Measurements from ENCODE around the gene GTF2A2.

The GTF2A2 gene

DNA sequence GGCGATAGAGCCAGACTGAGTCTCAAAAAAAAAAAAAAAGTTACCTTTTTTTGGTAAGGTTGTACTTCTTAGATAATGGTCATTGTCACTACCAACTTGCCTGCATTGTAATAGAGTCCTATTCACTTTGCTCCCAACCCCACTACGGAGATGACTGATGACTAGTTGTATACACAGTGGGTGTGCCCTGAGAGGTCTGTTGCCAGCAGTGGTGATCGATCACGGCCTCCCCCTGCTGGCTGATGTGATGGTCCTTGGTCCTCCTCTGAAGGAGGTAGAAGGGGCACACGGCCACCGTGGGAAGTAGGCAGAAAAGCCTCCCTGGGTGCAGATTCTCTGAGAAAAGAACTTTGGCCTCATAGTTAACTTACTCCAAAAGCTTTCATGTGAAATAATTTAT lies 35.0 kb downstream of the GTF2A2 start:
- H3K4me3 ChIP-seq, result no peak overlapping the region
- TF ChIP-seq, protein P1, sequence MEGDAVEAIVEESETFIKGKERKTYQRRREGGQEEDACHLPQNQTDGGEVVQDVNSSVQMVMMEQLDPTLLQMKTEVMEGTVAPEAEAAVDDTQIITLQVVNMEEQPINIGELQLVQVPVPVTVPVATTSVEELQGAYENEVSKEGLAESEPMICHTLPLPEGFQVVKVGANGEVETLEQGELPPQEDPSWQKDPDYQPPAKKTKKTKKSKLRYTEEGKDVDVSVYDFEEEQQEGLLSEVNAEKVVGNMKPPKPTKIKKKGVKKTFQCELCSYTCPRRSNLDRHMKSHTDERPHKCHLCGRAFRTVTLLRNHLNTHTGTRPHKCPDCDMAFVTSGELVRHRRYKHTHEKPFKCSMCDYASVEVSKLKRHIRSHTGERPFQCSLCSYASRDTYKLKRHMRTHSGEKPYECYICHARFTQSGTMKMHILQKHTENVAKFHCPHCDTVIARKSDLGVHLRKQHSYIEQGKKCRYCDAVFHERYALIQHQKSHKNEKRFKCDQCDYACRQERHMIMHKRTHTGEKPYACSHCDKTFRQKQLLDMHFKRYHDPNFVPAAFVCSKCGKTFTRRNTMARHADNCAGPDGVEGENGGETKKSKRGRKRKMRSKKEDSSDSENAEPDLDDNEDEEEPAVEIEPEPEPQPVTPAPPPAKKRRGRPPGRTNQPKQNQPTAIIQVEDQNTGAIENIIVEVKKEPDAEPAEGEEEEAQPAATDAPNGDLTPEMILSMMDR (IDR thresholded peaks at IDR 0.05), result no peak
- intact Hi-C loops (cut with DNase I; ENCODE audit: low total_unique reads), result no loop called here
- H3K27me3 ChIP-seq, result peaks cover 0 to 6% of the 10 kb centered on the region in 2 donors
- no peak overlapping the region for H3K27ac ChIP-seq
- no peaks in the 10 kb centered on the region for H3K9me3 ChIP-seq
- no peaks in the 10 kb centered on the region for H3K4me1 ChIP-seq
- H3K36me3 ChIP-seq, result no peaks in the 10 kb centered on the region
- DNase-seq, result no peak

DNA sequence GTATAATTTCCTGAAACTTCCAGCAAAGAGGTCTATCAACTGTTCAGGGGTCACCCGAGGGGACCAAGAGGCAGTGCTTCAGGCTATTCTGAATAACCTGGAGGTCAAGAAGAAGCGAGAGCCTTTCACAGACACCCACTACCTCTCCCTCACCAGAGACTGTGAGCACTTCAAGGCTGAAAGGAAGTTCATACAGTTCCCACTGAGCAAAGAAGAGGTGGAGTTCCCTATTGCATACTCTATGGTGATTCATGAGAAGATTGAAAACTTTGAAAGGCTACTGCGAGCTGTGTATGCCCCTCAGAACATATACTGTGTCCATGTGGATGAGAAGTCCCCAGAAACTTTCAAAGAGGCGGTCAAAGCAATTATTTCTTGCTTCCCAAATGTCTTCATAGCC lies 38.9 kb downstream of the GTF2A2 start:
- no peak overlapping the region for H3K27ac ChIP-seq
- no peak for DNase-seq
- H3K9me3 ChIP-seq, result no peaks in the 10 kb centered on the region
- H3K27me3 ChIP-seq, result peaks cover 0 to 9% of the 10 kb centered on the region in 2 donors
- no peaks in the 10 kb centered on the region for H3K4me1 ChIP-seq
- no peaks in the 10 kb centered on the region for H3K36me3 ChIP-seq
- intact Hi-C loops (cut with DNase I; ENCODE audit: low total_unique reads), result no loop called here
- TF ChIP-seq, protein P1 (IDR thresholded peaks at IDR 0.05), result no peak
- H3K4me3 ChIP-seq, result no peak overlapping the region

DNA sequence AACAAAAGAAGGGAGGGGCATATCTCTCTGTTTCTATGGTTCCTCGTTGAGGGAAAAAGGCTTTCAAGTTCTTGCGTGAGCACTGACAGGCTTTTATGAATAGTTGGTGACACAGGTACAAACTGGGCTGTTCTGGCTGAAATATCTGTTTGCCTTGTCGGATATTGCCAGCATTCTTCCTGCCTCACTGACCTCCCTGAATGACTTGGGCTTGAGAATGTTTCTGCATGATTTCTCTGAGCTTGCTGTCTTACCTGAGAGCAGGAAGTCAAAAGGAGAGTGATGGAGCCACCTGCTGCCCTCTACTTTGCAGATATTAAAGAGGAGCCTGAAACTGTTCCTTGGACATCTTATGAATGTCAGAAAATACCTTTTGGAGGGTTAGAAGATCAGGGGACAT lies 40.9 kb downstream of the GTF2A2 start:
- Histone ChIP-seq H3K4me3 (no peak overlapping the region), H3K4me1 (no peaks in the 10 kb centered on the region), H3K27ac (no peak overlapping the region), H3K36me3 (no peaks in the 10 kb centered on the region), H3K9me3 (no peaks in the 10 kb centered on the region), H3K27me3 (peaks cover 0 to 9% of the 10 kb centered on the region in 2 donors)
- TF ChIP-seq, protein P1 (IDR thresholded peaks at IDR 0.05), result no peak
- no peak for DNase-seq
- intact Hi-C loops (cut with DNase I; ENCODE audit: low total_unique reads), result no loop called here

DNA sequence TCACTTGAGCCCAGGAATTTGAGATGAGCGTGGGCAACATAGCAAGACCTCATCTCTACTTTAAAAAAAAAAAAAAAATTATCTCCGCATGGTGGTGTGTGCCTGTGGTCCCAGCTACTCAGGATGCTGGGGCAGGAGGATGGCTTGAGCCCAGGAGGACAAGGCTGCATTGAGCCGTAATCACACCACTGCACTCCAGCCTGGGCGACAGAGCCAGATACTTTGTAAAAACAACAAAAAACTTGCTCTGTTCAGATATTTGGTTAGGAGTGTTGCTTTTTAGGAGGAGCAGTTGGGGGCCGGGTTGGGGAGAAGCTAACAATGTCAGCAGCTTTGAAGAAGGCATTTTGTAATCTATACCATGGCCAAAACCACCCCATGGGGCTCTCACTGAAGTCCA lies 41.7 kb downstream of the GTF2A2 start:
- intact Hi-C loops (cut with DNase I; ENCODE audit: low total_unique reads), result no loop called here
- H3K27me3 ChIP-seq, result peaks cover 0 to 9% of the 10 kb centered on the region in 2 donors
- DNase-seq, result no peak
- H3K27ac ChIP-seq, result no peak overlapping the region
- no peaks in the 10 kb centered on the region for H3K36me3 ChIP-seq
- TF ChIP-seq, protein P1 (IDR thresholded peaks at IDR 0.05), result no peak
- no peak overlapping the region for H3K4me3 ChIP-seq
- no peaks in the 10 kb centered on the region for H3K4me1 ChIP-seq
- H3K9me3 ChIP-seq, result no peaks in the 10 kb centered on the region

DNA sequence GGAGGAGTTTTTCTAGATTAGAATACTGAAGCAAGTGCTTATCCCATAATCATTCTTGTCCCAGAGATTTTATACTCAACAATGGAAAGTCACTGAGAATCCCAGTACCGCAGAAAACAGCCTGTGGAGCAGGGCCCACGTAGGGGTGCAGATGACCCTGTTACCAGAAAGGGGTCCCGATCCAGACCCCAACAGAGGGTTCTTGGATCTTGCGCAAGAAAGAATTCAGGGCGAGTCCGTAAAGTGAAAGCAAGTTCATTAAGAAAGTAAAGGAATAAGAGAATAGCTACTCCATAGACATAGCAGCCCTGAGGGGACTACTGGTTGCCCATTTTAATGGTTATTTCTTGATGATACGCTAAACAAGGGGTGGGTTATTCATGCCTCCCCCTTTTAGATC lies 43.2 kb downstream of the GTF2A2 start:
- intact Hi-C loops (cut with DNase I; ENCODE audit: low total_unique reads), result no loop called here
- Histone ChIP-seq H3K4me1 (no peaks in the 10 kb centered on the region), H3K27ac (no peak overlapping the region)

More for the DNA sequence above, 43.2 kb downstream of the GTF2A2 start:
- Histone ChIP-seq H3K4me3 (no peak overlapping the region), H3K27me3 (peaks cover 0 to 8% of the 10 kb centered on the region in 2 donors), H3K36me3 (no peaks in the 10 kb centered on the region), H3K9me3 (no peaks in the 10 kb centered on the region)
- no peak for DNase-seq
- TF ChIP-seq, protein P1 (IDR thresholded peaks at IDR 0.05), result no peak
